Heart left ventricle (tissue), 16 donors: ENCODE data around the gene KRT77. TPM values are rescaled to one million over a fixed set of nuclear protein-coding genes. Genes with fewer than 3 reads are reported as not detected.

Experiments used
- ATAC-seq, 4 donors: fragments of 200-7000 bp; cut with Tn5 transposase; one replicate each; pipeline ENCODE4 v1.9.1; 2020 to 2022; ENCODE audit warnings: moderate library complexity in 4 of 4, mild to moderate bottlenecking in 3 of 4, moderate number of reproducible peaks in 1 of 4
- DNase-seq, 5 donors: peaks; one replicate each; pipeline ENCODE4 v3.0.0-alpha.2; 2020
- H3K27ac ChIP-seq, 12 donors: fragments of 200-600 bp; sonication (generic) in 4 of 12; one replicate each; pipeline versions ENCODE4 v1.5.0 to v1.8.0; 2016 to 2022; ENCODE audit warnings: mild to moderate bottlenecking in 2 of 12
- H3K27me3 ChIP-seq, 9 donors: fragments of 200-600 bp; sonication (generic) in 2 of 9; one replicate each; pipeline versions ENCODE4 v1.5.1 to v1.8.0; 2016 to 2022; ENCODE audit warnings: mild to moderate bottlenecking in 3 of 9
- H3K36me3 ChIP-seq, 9 donors: fragments of 200-600 bp; sonication (generic) in 2 of 9; one replicate each; pipeline versions ENCODE4 v1.5.0 to v1.8.0; 2018 to 2022; ENCODE audit warnings: mild to moderate bottlenecking in 2 of 9
- H3K4me1 ChIP-seq, 12 donors: fragments of 200-600 bp; sonication (generic) in 4 of 12; one replicate each; pipeline versions ENCODE4 v1.5.0 to v1.8.0; 2016 to 2022; ENCODE audit warnings: mild to moderate bottlenecking in 3 of 12
- H3K4me3 ChIP-seq, 12 donors: fragments of 200-600 bp; sonication (generic) in 4 of 12; one replicate each; pipeline versions ENCODE4 v1.5.0 to v1.8.0; 2017 to 2022; ENCODE audit warnings: mild to moderate bottlenecking in 9 of 12, moderate library complexity in 4 of 12
- H3K9me3 ChIP-seq, 12 donors: fragments of 200-600 bp; sonication (generic) in 4 of 12; one replicate each; pipeline versions ENCODE4 v1.5.0 to v1.8.0; 2016 to 2022; ENCODE audit warnings: mild to moderate bottlenecking in 1 of 12
- POLR2A ChIP-seq, 2 donors: fragments of 450-650 bp; IDR thresholded peaks; one replicate each; pipeline ENCODE4 v1.6.1; 2017; ENCODE audit warnings: antibody characterized with exemption in 2 of 2, mild to moderate bottlenecking in 2 of 2, moderate library complexity in 2 of 2
- WGBS, 4 donors: extraction: QIAGEN DNeasy Blood & Tissue Kit in 2 of 4; methylation state at CpG; one replicate each; pipeline versions ENCODE4 v1.1.5 to v1.1.7; 2013 to 2018; 5-methylcytosine and 5-hydroxymethylcytosine counted together
- intact Hi-C, 10 donors: fragments of 100-400 bp; cut with DNase I; formaldehyde crosslinking; loops; one replicate each; pipeline versions ENCODE4 v1.11.1 to v1.14.2; 2022
- polyA plus RNA-seq, 2 donors: library from polyadenylated mRNA; stranded (reverse); fragments of 200-250 nt; gene quantifications; one replicate each; pipeline ENCODE4 v1.2.3, GENCODE V29; 2013
- total RNA-seq, 9 donors: library from RNA; depleted of rRNA in 2 of 9; stranded (reverse); fragments of >200 nt in 2 of 9; fragmentation: NEBNext Ultra II Directional in 3 of 9; extraction: Animal tissue kit (Norgen Biotek cat#: 25700) in 3 of 9; gene quantifications; one replicate each; pipeline versions ENCODE4 v1.1.0 to v1.2.4, GENCODE V29; 2016 to 2023
- TF ChIP-seq, protein P1 (sequence below), 12 donors: fragments of 200-600 bp; sonication (generic) in 4 of 12; IDR thresholded peaks; one replicate each; pipeline versions ENCODE4 v1.5.0 to v1.8.0; 2018 to 2022; ENCODE audit warnings: antibody characterized with exemption in 12 of 12, mild to moderate bottlenecking in 5 of 12
- donor health status: ischemic (EF 13 %, LVEDD 7.1; RV severe dilation, severe dysfunction).
- donor health status: healthy with polysubstance abuse.
- donor health status: DM: no; HTN: yes; CAD: no.
- donor health status: DM: no; HTN: no; CAD: no.
- donor health status: ischemic (EF 25% LVEDD 6.9; RV normal size, moderate dysfunction).
- donor health status: ischemic (EF 25% LVEDD 5.7; RV mildly dilated, moderate dysfunction).
- donor health status: healthy.
- donor health status: DM: yes; HTN: yes; CAD: no.
- donor health status: ischemic (EF 35%, LVEDD 5.7; RV mildly dilated, moderate dysfunction).
- donor health status: nonischemic (EF 11% LVEDD 7.7; RV severe dilation, severe dysfunction).
- donor health status: DM: yes; HTN: yes; CAD: no.
- donor health status: PGD.
- donor health status: ischemic (EF 29% LVEDD 5.4; RV normal size, mild dysfunction).
- donor health status: nonischemic (EF 23%, LVEDD 6.1; RV moderate dilation, normal function).

KRT77 gene
- total and polyA plus RNA-seq, 11 donors = not detected

DNA sequence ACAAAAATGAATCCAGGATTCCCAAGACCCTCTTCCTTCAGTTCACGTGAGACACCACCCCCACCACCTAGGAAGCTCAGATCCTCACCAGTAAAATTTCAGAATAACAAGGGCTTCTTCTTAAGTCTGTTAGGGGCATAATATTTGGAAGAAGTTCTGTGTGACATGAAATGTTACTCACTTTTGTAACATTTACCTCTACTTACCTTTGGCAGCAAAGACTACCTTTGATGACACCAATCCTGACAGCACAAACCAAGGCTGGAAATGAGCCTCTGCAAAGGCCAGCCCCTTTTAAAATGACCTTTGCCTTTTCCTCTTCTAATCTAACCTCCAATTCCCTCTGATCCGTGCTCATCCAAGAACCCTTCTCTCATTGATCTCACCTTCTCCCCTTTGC lies 19.4 kb upstream of the KRT77 start:
- no peaks in the 10 kb centered on the region for H3K36me3 ChIP-seq
- H3K4me3 ChIP-seq = no peak overlapping the region
- no peaks in the 10 kb centered on the region for H3K9me3 ChIP-seq
- no peak for ATAC-seq
- TF ChIP-seq POLR2A (IDR thresholded peaks at IDR 0.05) = no peak
- TF ChIP-seq, protein P1, sequence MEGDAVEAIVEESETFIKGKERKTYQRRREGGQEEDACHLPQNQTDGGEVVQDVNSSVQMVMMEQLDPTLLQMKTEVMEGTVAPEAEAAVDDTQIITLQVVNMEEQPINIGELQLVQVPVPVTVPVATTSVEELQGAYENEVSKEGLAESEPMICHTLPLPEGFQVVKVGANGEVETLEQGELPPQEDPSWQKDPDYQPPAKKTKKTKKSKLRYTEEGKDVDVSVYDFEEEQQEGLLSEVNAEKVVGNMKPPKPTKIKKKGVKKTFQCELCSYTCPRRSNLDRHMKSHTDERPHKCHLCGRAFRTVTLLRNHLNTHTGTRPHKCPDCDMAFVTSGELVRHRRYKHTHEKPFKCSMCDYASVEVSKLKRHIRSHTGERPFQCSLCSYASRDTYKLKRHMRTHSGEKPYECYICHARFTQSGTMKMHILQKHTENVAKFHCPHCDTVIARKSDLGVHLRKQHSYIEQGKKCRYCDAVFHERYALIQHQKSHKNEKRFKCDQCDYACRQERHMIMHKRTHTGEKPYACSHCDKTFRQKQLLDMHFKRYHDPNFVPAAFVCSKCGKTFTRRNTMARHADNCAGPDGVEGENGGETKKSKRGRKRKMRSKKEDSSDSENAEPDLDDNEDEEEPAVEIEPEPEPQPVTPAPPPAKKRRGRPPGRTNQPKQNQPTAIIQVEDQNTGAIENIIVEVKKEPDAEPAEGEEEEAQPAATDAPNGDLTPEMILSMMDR (IDR thresholded peaks at IDR 0.05) = no peak
- intact Hi-C loops = no loop called here
- H3K4me1 ChIP-seq = no peaks in the 10 kb centered on the region
- H3K27me3 ChIP-seq = peaks cover 0 to 9% (median 0%) of the 10 kb centered on the region in 9 donors
- DNase-seq = no peak
- 73 to 78% (median 74%) methylated on average over 2 of the region's 2 CpGs for WGBS, 4 donors
- no peak overlapping the region for H3K27ac ChIP-seq

DNA sequence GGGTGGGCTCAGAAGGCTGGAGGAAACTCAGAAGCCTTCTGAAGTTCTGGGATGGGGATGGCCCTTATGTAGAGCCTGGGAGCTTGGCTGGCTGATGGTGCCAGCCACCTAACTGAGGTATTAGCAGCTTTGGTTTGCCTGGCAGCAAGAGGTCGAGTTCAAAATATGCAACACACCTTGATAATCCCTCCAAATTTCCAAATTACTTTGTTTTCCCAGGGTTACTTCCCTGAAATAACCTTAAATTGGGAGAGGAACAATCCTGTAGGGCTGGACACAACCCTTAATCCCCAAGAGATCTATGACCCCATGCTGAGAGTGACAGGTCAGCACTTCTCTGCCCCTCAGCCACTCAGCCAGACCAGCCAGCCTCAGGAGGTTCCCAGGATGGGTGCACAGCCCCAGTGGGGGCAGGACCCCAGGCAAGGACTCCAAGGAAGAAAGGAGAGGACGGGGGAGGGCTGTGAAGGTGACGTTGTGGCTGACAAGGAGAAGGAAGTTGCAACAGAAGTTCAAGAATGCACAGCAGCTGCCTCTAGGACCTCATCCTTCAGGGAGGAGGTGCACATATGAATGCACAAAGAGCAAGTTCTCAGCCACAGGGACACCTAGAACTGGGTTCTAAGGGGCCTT lies 18.6 kb upstream of the KRT77 start:
- 41 to 58% (median 50%) methylated on average over 3 of the region's 3 CpGs for WGBS, 4 donors
- H3K9me3 ChIP-seq = no peaks in the 10 kb centered on the region
- H3K4me1 ChIP-seq = no peaks in the 10 kb centered on the region
- DNase-seq (no peak), ATAC-seq (no peak)
- H3K36me3 ChIP-seq = no peaks in the 10 kb centered on the region
- intact Hi-C loops = no loop called here
- TF ChIP-seq, protein P1 (IDR thresholded peaks at IDR 0.05) = no peak
- TF ChIP-seq POLR2A (IDR thresholded peaks at IDR 0.05) = no peak
- H3K4me3 ChIP-seq = no peak overlapping the region
- H3K27me3 ChIP-seq = peaks cover 0 to 9% (median 0%) of the 10 kb centered on the region in 9 donors
- H3K27ac ChIP-seq = no peak overlapping the region

DNA sequence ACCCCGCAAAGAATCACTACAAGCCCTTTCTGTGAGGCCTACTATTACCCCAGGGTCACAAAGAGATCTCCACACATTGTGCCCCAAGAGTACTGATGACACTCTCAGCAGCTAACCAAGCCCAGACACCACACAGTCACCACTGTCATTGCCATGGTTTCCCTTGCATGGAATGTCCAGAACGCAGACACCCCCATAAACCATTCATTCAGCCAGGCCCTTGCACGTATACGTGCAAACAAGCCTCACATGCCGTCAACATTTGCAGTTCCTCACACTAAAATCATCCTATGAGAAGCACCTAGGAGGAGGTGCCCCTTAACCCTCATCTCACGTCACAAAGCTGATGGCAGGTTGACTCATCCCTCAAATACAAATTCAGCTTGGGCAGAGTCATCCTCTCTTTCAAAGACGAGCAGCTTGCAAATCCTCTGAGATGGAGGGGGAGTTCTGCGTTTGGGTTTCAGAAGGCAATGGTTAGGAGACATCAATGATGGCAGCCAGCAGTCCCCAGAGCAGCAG lies 17.1 kb upstream of the KRT77 start:
- TF ChIP-seq, protein P1 (IDR thresholded peaks at IDR 0.05) = no peak
- TF ChIP-seq POLR2A (IDR thresholded peaks at IDR 0.05) = no peak
- no peak for DNase-seq
- no peaks in the 10 kb centered on the region for H3K36me3 ChIP-seq
- H3K27ac ChIP-seq = no peak overlapping the region
- intact Hi-C loops = no loop called here
- ATAC-seq = no peak
- 78 to 86% (median 83%) methylated on average over 8 of the region's 8 CpGs for WGBS, 4 donors
- no peaks in the 10 kb centered on the region for H3K9me3 ChIP-seq
- H3K4me1 ChIP-seq = no peaks in the 10 kb centered on the region
- peaks cover 0 to 17% (median 5%) of the 10 kb centered on the region in 9 donors for H3K27me3 ChIP-seq
- no peak overlapping the region for H3K4me3 ChIP-seq

DNA sequence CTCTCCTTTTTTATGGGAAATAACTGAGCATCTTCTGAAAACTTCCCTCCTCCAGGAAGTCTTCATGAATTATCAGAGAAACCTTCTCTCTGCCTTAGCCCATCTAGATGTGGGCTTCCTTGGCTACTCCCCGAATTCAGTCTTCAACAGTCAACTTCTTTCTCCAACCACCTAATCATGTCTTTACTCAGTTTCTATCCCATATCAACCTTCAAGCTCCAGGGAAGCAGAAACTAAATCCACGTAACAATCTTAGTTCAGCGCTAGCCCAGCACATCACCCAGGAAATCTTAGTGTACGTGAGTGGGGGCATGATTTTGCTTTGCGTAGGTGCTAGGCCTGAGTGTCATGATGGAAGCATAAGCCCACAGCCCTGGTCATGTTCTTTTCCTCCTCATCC lies 12.7 kb upstream of the KRT77 start:
- no peaks in the 10 kb centered on the region for H3K36me3 ChIP-seq
- 91 to 94% (median 92%) methylated on average over 5 of the region's 5 CpGs for WGBS, 4 donors
- ATAC-seq = no peak
- intact Hi-C loops = no loop called here
- peaks cover 10 to 52% (median 37%) of the 10 kb centered on the region in 9 donors for H3K27me3 ChIP-seq
- no peak for TF ChIP-seq POLR2A (IDR thresholded peaks at IDR 0.05)
- TF ChIP-seq, protein P1 (IDR thresholded peaks at IDR 0.05) = no peak
- no peak for DNase-seq
- no peak overlapping the region for H3K4me3 ChIP-seq
- peaks cover 0 to 9% (median 0%) of the 10 kb centered on the region in 12 donors for H3K4me1 ChIP-seq
- no peaks in the 10 kb centered on the region for H3K9me3 ChIP-seq
- H3K27ac ChIP-seq = no peak overlapping the region
